Glutamatergic neuron (in vitro differentiated cells): ENCODE data around the gene DIP2B. TPM values are rescaled to one million over a fixed set of nuclear protein-coding genes. Genes with fewer than 3 reads are reported as not detected.
"Not testable (repeated sequence)": the region's sequence is repeated elsewhere in the genome, so short reads cannot be mapped to it uniquely, and the experiment has no call there.

Source experiments
- DNase-seq: peaks from one replicate; pipeline ENCODE4 v3.0.0; 2022
- H3K27ac Mint-ChIP-seq: one replicate; pipeline ENCODE4 v1.8.0; 2020; ENCODE audit warnings: mild to moderate bottlenecking, mixed read lengths, inconsistent platforms; ENCODE audit not compliant: unreplicated experiment
- H3K27me3 Mint-ChIP-seq: one replicate; pipeline ENCODE4 v1.8.0; 2020; ENCODE audit warnings: mild to moderate bottlenecking, moderate library complexity, mixed read lengths, inconsistent platforms; ENCODE audit not compliant: unreplicated experiment
- H3K36me3 Mint-ChIP-seq: one replicate; pipeline ENCODE4 v1.8.0; 2020; ENCODE audit warnings: mild to moderate bottlenecking, mixed read lengths, inconsistent platforms; ENCODE audit not compliant: unreplicated experiment
- H3K4me1 Mint-ChIP-seq: one replicate; pipeline ENCODE4 v1.8.0; 2020; ENCODE audit warnings: mild to moderate bottlenecking, low read depth, mixed read lengths, inconsistent platforms; ENCODE audit not compliant: unreplicated experiment
- H3K4me3 Mint-ChIP-seq: one replicate; pipeline ENCODE4 v1.8.0; 2020; ENCODE audit warnings: mild to moderate bottlenecking, mixed read lengths, inconsistent platforms; ENCODE audit not compliant: unreplicated experiment
- H3K9me3 Mint-ChIP-seq: one replicate; pipeline ENCODE4 v1.8.0; 2020; ENCODE audit warnings: mild to moderate bottlenecking, moderate library complexity, mixed read lengths, inconsistent platforms; ENCODE audit not compliant: unreplicated experiment
- CTCF ChIP-seq: fragments of 200-600 bp; sonication (generic); IDR thresholded peaks from one replicate; pipeline ENCODE4 v1.5.0; 2021; ENCODE audit not compliant: partially characterized antibody, unreplicated experiment
- total RNA-seq: library from RNA; stranded (reverse); fragmentation: NEBNext Ultra II Directional; extraction: Animal tissue kit (Norgen Biotek cat#: 25700); gene quantifications from one replicate; pipeline ENCODE4 v1.2.1, GENCODE V29; 2021; ENCODE audit not compliant: unreplicated experiment

The DIP2B gene
- total RNA-seq, 1 donor from 2014 or later, result 37.3 TPM

- peak within 1 kb of the TSS; percentile 95 for H3K27ac Mint-ChIP-seq
- peak within 1 kb of the TSS; percentile 97 for H3K4me3 Mint-ChIP-seq
- H3K4me1 Mint-ChIP-seq, result peaks cover 6% of the 10 kb centered on the region
- TF ChIP-seq CTCF, result no peak
- peaks cover 11% of the 10 kb centered on the region for H3K27me3 Mint-ChIP-seq
- peak; percentile 91 for DNase-seq
- H3K36me3 Mint-ChIP-seq, result no peaks in the 10 kb centered on the region
- peaks cover 7% of the 10 kb centered on the region for H3K9me3 Mint-ChIP-seq
Observed at GRCh38 chr12:50763639-50764285, 259.0 kb downstream of the DIP2B start, which contains the start of gene ATF1. TSS of gene ATF1 (plus strand) at chr12:50764101. CDS start at chr12:50780146, 16,045 bp downstream.

- Mint-ChIP-seq H3K4me3 (peak overlapping the region; percentile 97), H3K4me1 (peaks cover 6% of the 10 kb centered on the region), H3K36me3 (no peaks in the 10 kb centered on the region), H3K9me3 (peaks cover 7% of the 10 kb centered on the region), H3K27me3 (peaks cover 11% of the 10 kb centered on the region), H3K27ac (peak overlapping the region; percentile 88)
- no peak for TF ChIP-seq CTCF
- DNase-seq, result peak; percentile 71
Observed at GRCh38 chr12:50764286-50765094, 259.7 kb downstream of the DIP2B start.

DNA sequence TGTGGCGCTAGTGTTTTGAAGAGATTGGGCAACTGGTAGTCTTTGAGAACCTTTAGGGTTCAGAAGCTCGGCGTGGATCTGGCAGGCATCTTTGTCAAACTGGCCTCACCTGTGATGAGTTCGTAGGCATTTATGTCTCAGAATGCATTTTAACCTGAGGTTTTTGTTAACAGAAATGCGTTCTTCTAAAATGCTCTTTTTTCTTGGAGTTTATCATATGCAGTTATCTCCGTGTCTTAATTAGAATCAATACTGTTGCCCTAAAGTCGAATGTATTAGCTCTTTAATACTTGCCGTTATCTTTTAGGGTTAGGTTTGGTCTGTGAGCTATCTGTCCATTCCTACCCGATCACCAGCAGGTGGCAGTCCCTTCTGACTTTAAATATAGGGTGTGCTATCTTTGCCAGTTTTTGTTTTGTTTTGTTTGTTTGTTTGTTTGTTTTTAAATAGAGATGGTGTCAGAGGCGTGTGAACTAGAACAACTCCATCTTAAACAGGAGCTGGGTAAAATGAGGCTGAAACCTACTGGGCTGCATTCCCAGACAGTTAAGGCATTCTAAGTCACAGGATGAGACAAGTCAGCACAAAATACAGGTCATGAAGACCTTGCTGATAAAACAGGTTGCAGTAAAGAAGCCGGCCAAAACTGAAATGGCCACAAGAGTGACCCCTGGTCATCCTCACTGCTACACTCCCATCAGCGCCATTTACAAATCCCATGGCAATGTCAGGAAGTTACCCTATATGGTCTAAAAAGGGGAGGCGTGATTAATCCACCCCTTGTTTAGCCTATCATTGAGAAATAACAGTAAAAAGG is 260.5 kb downstream of the DIP2B start:
- peak overlapping the region; percentile 97 for H3K4me3 Mint-ChIP-seq
- peaks cover 11% of the 10 kb centered on the region for H3K27me3 Mint-ChIP-seq
- peak; percentile 61 for TF ChIP-seq CTCF
- peaks cover 7% of the 10 kb centered on the region for H3K9me3 Mint-ChIP-seq
- peak overlapping the region; percentile 88 for H3K27ac Mint-ChIP-seq
- H3K4me1 Mint-ChIP-seq, result peaks cover 6% of the 10 kb centered on the region
- DNase-seq, result peak; percentile 27
- H3K36me3 Mint-ChIP-seq, result no peaks in the 10 kb centered on the region

- H3K36me3 Mint-ChIP-seq, result peaks cover 4% of the 10 kb centered on the region
- no peak for DNase-seq
- no peak overlapping the region for H3K27ac Mint-ChIP-seq
- H3K4me3 Mint-ChIP-seq, result no peak overlapping the region
- H3K27me3 Mint-ChIP-seq, result peaks cover 11% of the 10 kb centered on the region
- TF ChIP-seq CTCF, result no peak
- H3K4me1 Mint-ChIP-seq, result peaks cover 6% of the 10 kb centered on the region
- peaks cover 7% of the 10 kb centered on the region for H3K9me3 Mint-ChIP-seq
Observed at GRCh38 chr12:50768391-50768790, 263.6 kb downstream of the DIP2B start.

DNA sequence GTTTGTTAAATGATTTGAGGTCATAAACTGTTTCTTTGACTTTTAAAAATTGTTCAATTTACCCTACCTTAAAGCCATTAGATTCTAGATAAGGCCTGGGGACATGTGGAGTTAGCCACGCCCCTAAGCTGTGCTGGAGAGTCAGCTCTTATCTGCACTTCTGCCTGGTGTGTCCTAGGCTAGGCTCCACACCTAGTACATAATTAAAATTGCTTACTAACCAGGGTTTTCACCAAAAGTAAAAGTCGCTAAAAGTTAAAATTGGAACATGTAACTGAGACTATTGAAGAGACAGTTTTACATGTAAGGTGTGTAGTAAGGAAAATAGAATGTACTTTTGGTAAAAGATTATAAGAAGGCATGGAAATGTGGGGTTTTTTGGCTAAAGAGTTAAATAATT is 264.0 kb downstream of the DIP2B start:
- H3K4me1 Mint-ChIP-seq, H3K36me3 Mint-ChIP-seq, H3K4me3 Mint-ChIP-seq, H3K27ac Mint-ChIP-seq, DNase-seq, H3K9me3 Mint-ChIP-seq: not testable (repeated sequence)
- peaks cover 11% of the 10 kb centered on the region for H3K27me3 Mint-ChIP-seq
